ENCODE measurements around the gene GET3. TPM values are rescaled to one million over a fixed set of nuclear protein-coding genes. Genes with fewer than 3 reads are reported as not detected.

Gene GET3
- total RNA-seq, 1 donor from 2014 or later, result 49.3 TPM

GRCh38 chr19:12773571-12773970 lies 36.3 kb downstream of the GET3 start:
- peaks cover 13% of the 10 kb centered on the region for H3K9me3 Mint-ChIP-seq (ENCODE audit: unreplicated experiment)
- peaks cover 7% of the 10 kb centered on the region for H3K4me1 Mint-ChIP-seq (ENCODE audit: low read depth, unreplicated experiment)
- TF ChIP-seq, protein P1, sequence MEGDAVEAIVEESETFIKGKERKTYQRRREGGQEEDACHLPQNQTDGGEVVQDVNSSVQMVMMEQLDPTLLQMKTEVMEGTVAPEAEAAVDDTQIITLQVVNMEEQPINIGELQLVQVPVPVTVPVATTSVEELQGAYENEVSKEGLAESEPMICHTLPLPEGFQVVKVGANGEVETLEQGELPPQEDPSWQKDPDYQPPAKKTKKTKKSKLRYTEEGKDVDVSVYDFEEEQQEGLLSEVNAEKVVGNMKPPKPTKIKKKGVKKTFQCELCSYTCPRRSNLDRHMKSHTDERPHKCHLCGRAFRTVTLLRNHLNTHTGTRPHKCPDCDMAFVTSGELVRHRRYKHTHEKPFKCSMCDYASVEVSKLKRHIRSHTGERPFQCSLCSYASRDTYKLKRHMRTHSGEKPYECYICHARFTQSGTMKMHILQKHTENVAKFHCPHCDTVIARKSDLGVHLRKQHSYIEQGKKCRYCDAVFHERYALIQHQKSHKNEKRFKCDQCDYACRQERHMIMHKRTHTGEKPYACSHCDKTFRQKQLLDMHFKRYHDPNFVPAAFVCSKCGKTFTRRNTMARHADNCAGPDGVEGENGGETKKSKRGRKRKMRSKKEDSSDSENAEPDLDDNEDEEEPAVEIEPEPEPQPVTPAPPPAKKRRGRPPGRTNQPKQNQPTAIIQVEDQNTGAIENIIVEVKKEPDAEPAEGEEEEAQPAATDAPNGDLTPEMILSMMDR (IDR thresholded peaks at IDR 0.05; ENCODE audit: partially characterized antibody, unreplicated experiment), result no peak
- H3K4me3 Mint-ChIP-seq (ENCODE audit: unreplicated experiment), result no peak overlapping the region
- no peak overlapping the region for H3K27ac Mint-ChIP-seq (ENCODE audit: unreplicated experiment)
- peaks cover 4% of the 10 kb centered on the region for H3K27me3 Mint-ChIP-seq (ENCODE audit: unreplicated experiment)
- DNase-seq, result no peak
- no peaks in the 10 kb centered on the region for H3K36me3 Mint-ChIP-seq (ENCODE audit: unreplicated experiment)

DNA sequence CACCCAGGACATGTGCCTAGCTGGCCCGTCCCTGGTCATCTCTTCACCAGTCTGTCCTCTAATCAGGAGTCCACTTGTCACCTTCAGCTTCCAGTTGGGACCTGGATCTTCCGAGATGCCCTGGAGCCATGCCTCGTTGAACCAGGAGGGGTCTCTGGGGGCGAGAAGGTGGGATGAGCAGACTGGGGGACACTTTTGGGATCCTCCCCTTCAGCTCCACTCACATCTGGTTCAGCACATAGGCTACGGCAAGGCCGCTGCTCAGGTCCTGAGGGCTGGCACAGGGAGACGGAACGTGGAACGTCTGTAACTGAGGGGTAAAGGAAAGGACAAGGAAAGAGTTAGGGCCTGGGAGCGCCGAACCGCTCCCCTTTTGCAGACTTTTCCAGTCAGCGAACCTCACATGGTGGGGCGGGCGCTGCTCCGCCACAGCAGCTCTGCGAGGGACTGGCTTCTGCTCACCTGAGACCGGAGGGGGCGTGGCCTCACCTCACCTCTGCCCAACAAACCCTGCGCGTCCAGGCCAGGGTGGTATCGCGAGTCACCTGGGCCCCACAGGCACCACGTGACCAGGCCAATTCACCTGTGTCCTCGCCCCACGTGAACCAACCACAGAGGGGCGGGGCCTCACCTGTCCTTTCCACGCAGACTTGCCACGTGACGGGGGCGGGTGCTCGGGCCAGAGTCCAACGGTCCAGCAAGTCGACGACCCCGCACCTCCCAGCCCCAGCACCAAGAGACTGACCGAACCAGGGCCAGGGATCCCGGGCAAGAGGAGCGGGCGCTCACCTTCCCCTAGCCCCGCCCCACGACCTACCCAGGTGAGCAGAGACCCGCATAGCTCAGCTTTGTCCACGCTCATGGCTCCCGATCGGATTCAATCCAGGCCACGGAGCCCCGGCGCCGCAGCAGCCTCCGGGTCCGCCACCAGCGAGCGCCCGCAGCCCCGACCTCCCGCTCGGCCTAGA lies 37.6 kb downstream of the GET3 start, which contains the start of gene HOOK2:
TSS of gene HOOK2 (minus strand) at position 965 of the 968 bp plus-strand sequence. CDS start at position 862, 103 bp downstream.
- H3K27me3 Mint-ChIP-seq (ENCODE audit: unreplicated experiment), result peaks cover 2% of the 10 kb centered on the region

GRCh38 chr19:12777217-12778016 lies 40.1 kb downstream of the GET3 start:
- Mint-ChIP-seq H3K27me3 (ENCODE audit: unreplicated experiment) (peaks cover 4% of the 10 kb centered on the region), H3K4me3 (ENCODE audit: unreplicated experiment) (peak overlapping the region; percentile 94), H3K36me3 (ENCODE audit: unreplicated experiment) (no peaks in the 10 kb centered on the region), H3K4me1 (ENCODE audit: low read depth, unreplicated experiment) (peaks cover 13% of the 10 kb centered on the region), H3K9me3 (ENCODE audit: unreplicated experiment) (peaks cover 12% of the 10 kb centered on the region), H3K27ac (ENCODE audit: unreplicated experiment) (peak overlapping the region; percentile 98)
- DNase-seq, result peak; percentile 91
- TF ChIP-seq, protein P1 (IDR thresholded peaks at IDR 0.05; ENCODE audit: partially characterized antibody, unreplicated experiment), result peak; percentile 96

More for the DNA sequence above, 37.6 kb downstream of the GET3 start, which contains the start of gene HOOK2:
- H3K4me1 Mint-ChIP-seq (ENCODE audit: low read depth, unreplicated experiment), result peaks cover 12% of the 10 kb centered on the region
- peak within 1 kb of the TSS; percentile 82 for H3K4me3 Mint-ChIP-seq (ENCODE audit: unreplicated experiment)
- H3K36me3 Mint-ChIP-seq (ENCODE audit: unreplicated experiment), result no peaks in the 10 kb centered on the region
- H3K27ac Mint-ChIP-seq (ENCODE audit: unreplicated experiment), result peak within 1 kb of the TSS; percentile 28
- TF ChIP-seq, protein P1 (IDR thresholded peaks at IDR 0.05; ENCODE audit: partially characterized antibody, unreplicated experiment), result no peak
- H3K9me3 Mint-ChIP-seq (ENCODE audit: unreplicated experiment), result peaks cover 12% of the 10 kb centered on the region
- no peak for DNase-seq

- Mint-ChIP-seq H3K4me1 (ENCODE audit: low read depth, unreplicated experiment) (peaks cover 13% of the 10 kb centered on the region), H3K4me3 (ENCODE audit: unreplicated experiment) (peak overlapping the region; percentile 94), H3K27ac (ENCODE audit: unreplicated experiment) (peak overlapping the region; percentile 98), H3K36me3 (ENCODE audit: unreplicated experiment) (no peaks in the 10 kb centered on the region), H3K27me3 (ENCODE audit: unreplicated experiment) (peaks cover 4% of the 10 kb centered on the region), H3K9me3 (ENCODE audit: unreplicated experiment) (peaks cover 12% of the 10 kb centered on the region)
- TF ChIP-seq, protein P1 (IDR thresholded peaks at IDR 0.05; ENCODE audit: partially characterized antibody, unreplicated experiment), result no peak
- peak; percentile 75 for DNase-seq
Observed at GRCh38 chr19:12778017-12778904, 41.0 kb downstream of the GET3 start.
